CD4-positive, alpha-beta T cell (primary cell): Measurements from ENCODE around the gene JPT2. TPM values are rescaled to one million over a fixed set of nuclear protein-coding genes. Genes with fewer than 3 reads are reported as not detected.

Source experiments
- ATAC-seq: fragments of 200-7000 bp; cut with Tn5 transposase; one replicate; pipeline ENCODE4 v1.10.0; 2022; ENCODE audit warnings: mild to moderate bottlenecking; ENCODE audit not compliant: poor library complexity
- CTCF ChIA-PET: fragments of 350-600 bp; sonication (Branson Sonifier 250); formaldehyde crosslinking; loops from one replicate; lab custom pipeline; 2021; ENCODE audit warnings: antibody characterized with exemption, inconsistent platforms; lab: Charles Lee
- POLR2A ChIA-PET: fragments of 350-600 bp; sonication (Branson Sonifier 250); formaldehyde crosslinking; loops from one replicate; lab custom pipeline; 2021; ENCODE audit warnings: antibody characterized with exemption, inconsistent platforms; lab: Charles Lee
- DNase-seq, 14 experiments: peaks; one replicate each; pipeline ENCODE4 v3.0.0-alpha.2; 2013 to 2020; ENCODE audit warnings: mixed read lengths in 2 of 14
- H3K27ac ChIP-seq, 2 donors: one replicate each; pipeline versions ENCODE4 v1.5.1 to v1.7.0; 2013; ENCODE audit warnings: low read length in 2 of 2, low read depth in 1 of 2, mild to moderate bottlenecking in 1 of 2
- H3K27me3 ChIP-seq, 2 experiments: 1 replicate in 1 of 2; 2 replicates in 1 of 2; pipeline versions ENCODE4 v1.6.1 to v1.7.0; 2013; ENCODE audit warnings: low read length in 2 of 2, control low read depth in 1 of 2, mild to moderate bottlenecking in 1 of 2, moderate library complexity in 1 of 2; ENCODE audit not compliant: insufficient read depth in 2 of 2, control insufficient read depth in 1 of 2
- H3K36me3 ChIP-seq: one replicate; pipeline ENCODE4 v1.6.1; 2013; ENCODE audit warnings: low read length, control low read depth; ENCODE audit not compliant: insufficient read depth
- H3K4me1 ChIP-seq: one replicate; pipeline ENCODE4 v1.6.1; 2013; ENCODE audit warnings: low read length, control low read depth; ENCODE audit not compliant: insufficient read depth
- H3K4me3 ChIP-seq: one replicate; pipeline ENCODE4 v1.5.1; 2013; ENCODE audit warnings: mild to moderate bottlenecking, low read length, moderate library complexity
- H3K9me3 ChIP-seq, 2 experiments: 1 replicate in 1 of 2; 2 replicates in 1 of 2; pipeline versions ENCODE4 v1.6.1 to v1.7.0; 2013; ENCODE audit warnings: low read length in 2 of 2, mild to moderate bottlenecking in 2 of 2, control low read depth in 1 of 2, moderate library complexity in 1 of 2; ENCODE audit not compliant: control insufficient read depth in 1 of 2, insufficient read depth in 1 of 2
- H3K27ac Mint-ChIP-seq: one replicate; pipeline ENCODE4 v1.8.0; 2020; ENCODE audit warnings: mixed read lengths
- H3K27me3 Mint-ChIP-seq: one replicate; pipeline ENCODE4 v1.8.0; 2021; ENCODE audit warnings: mixed read lengths
- H3K36me3 Mint-ChIP-seq: one replicate; pipeline ENCODE4 v1.8.0; 2021; ENCODE audit warnings: low read depth, mixed read lengths
- H3K4me1 Mint-ChIP-seq: one replicate; pipeline ENCODE4 v1.8.0; 2021; ENCODE audit warnings: low read depth, mixed read lengths
- H3K4me3 Mint-ChIP-seq: one replicate; pipeline ENCODE4 v1.8.0; 2020; ENCODE audit warnings: mild to moderate bottlenecking, mixed read lengths
- H3K9me3 Mint-ChIP-seq: one replicate; pipeline ENCODE4 v1.8.0; 2020; ENCODE audit warnings: mixed read lengths
- CTCF ChIP-seq: fragments of 200-600 bp; IDR thresholded peaks from one replicate; pipeline ENCODE4 v1.8.0; 2022; ENCODE audit warnings: antibody characterized with exemption, mild to moderate bottlenecking
- intact Hi-C, 2 experiments: fragments of 100-400 bp; cut with DNase I in 1 of 2; cut with micrococcal nuclease in 1 of 2; formaldehyde crosslinking; loops; one replicate each; pipeline versions ENCODE4 v1.15.1 to v1.9.0; 2023 to 2025; cut with DNase I, micrococcal nuclease
- total RNA-seq, 174 experiments: library from RNA in 2 of 174; stranded (reverse) in 2 of 174; gene quantifications; one replicate each; pipeline ENCODE4 v1.2.3 and lab custom pipeline; 2021 to 2026

JPT2 gene
- total RNA-seq, 2 experiments from 2014 or later = 2.5 to 3.2 TPM

- H3K9me3 ChIP-seq = no peaks in the 10 kb centered on the region
- Mint-ChIP-seq H3K4me1 (peaks cover 4% of the 10 kb centered on the region), H3K4me3 (no peak overlapping the region), H3K27ac (no peak overlapping the region), H3K9me3 (no peaks in the 10 kb centered on the region), H3K27me3 (no peaks in the 10 kb centered on the region), H3K36me3 (peaks cover 82% of the 10 kb centered on the region)
- H3K27me3 ChIP-seq = no peaks in the 10 kb centered on the region
- CTCF ChIA-PET = interaction anchor here (1.0 kb wide), 1 partner anchor 13 kb away, joined by 3 read pairs; the partner anchor contains the start of gene JPT2
- TF ChIP-seq CTCF = no peak
- no peaks in the 10 kb centered on the region for H3K4me1 ChIP-seq
- DNase-seq (no peak), ATAC-seq (no peak)
- intact Hi-C loops = no loop called here
- no peak overlapping the region for H3K4me3 ChIP-seq
- H3K36me3 ChIP-seq = peaks cover 81% of the 10 kb centered on the region
- POLR2A ChIA-PET = interaction anchor here (0.6 kb wide), 1 partner anchor 685 kb away, joined by 3 read pairs; no protein-coding TSS in a partner anchor
- H3K27ac ChIP-seq = no peak overlapping the region
These were observed 13.2 kb downstream of the JPT2 start for GRCh38 chr16:1691276-1691675.

- no peaks in the 10 kb centered on the region for H3K9me3 Mint-ChIP-seq
- H3K4me3 ChIP-seq = no peak overlapping the region
- CTCF ChIA-PET = no interaction called here
- H3K27me3 ChIP-seq = no peaks in the 10 kb centered on the region
- peaks cover 82% of the 10 kb centered on the region for H3K36me3 ChIP-seq
- intact Hi-C loops = no loop called here
- POLR2A ChIA-PET = no interaction called here
- no peak for ATAC-seq
- peaks cover 81% of the 10 kb centered on the region for H3K36me3 Mint-ChIP-seq
- no peak for DNase-seq
- H3K4me1 ChIP-seq = no peaks in the 10 kb centered on the region
- peaks cover 4% of the 10 kb centered on the region for H3K4me1 Mint-ChIP-seq
- no peak overlapping the region for H3K27ac ChIP-seq
- TF ChIP-seq CTCF = no peak
- H3K27me3 Mint-ChIP-seq = no peaks in the 10 kb centered on the region
- H3K4me3 Mint-ChIP-seq = no peak overlapping the region
- H3K27ac Mint-ChIP-seq = no peak overlapping the region
- H3K9me3 ChIP-seq = no peaks in the 10 kb centered on the region
These were observed 13.9 kb downstream of the JPT2 start for GRCh38 chr16:1691956-1692355.

- ChIA-PET CTCF (interaction anchor here (1.0 kb wide), 1 partner anchor 9 kb away, joined by 3 read pairs; the partner anchor contains the start of gene MAPK8IP3), POLR2A (interaction anchor here (1.5 kb wide), 1 partner anchor 9 kb away, joined by 8 read pairs; the partner anchor contains the start of gene MAPK8IP3)
- H3K4me3 Mint-ChIP-seq = no peak overlapping the region
- H3K27me3 ChIP-seq = no peaks in the 10 kb centered on the region
- H3K4me1 ChIP-seq = no peaks in the 10 kb centered on the region
- no peak overlapping the region for H3K4me3 ChIP-seq
- TF ChIP-seq CTCF = no peak
- H3K36me3 Mint-ChIP-seq = peaks cover 73% of the 10 kb centered on the region
- H3K27me3 Mint-ChIP-seq = no peaks in the 10 kb centered on the region
- no peaks in the 10 kb centered on the region for H3K4me1 Mint-ChIP-seq
- no peak for ATAC-seq
- H3K36me3 ChIP-seq = peaks cover 67% of the 10 kb centered on the region
- intact Hi-C loops = no loop called here
- DNase-seq = no peak
- no peak overlapping the region for H3K27ac Mint-ChIP-seq
- no peaks in the 10 kb centered on the region for H3K9me3 ChIP-seq
- H3K27ac ChIP-seq = no peak overlapping the region
- no peaks in the 10 kb centered on the region for H3K9me3 Mint-ChIP-seq
These were observed 18.8 kb downstream of the JPT2 start for GRCh38 chr16:1696863-1697262.
